GM19025 (cell line): Measurements from ENCODE around the gene SESTD1.
"Not testable (repeated sequence)": the region's sequence is repeated elsewhere in the genome, so short reads cannot be mapped to it uniquely, and the experiment has no call there.

ENCODE experiments used
- ATAC-seq: cut with Tn5 transposase; IDR thresholded peaks from one replicate; pipeline ENCODE4 v1.9.1; 2021; ENCODE audit warnings: mild to moderate bottlenecking, low read depth, moderate library complexity; ENCODE audit not compliant: unreplicated experiment

The SESTD1 gene

GRCh38 chr2:179268277-179268925, 3.8 kb upstream of the SESTD1 start:
- ATAC-seq, result no peak

GRCh38 chr2:179266271-179266670, 1.6 kb upstream of the SESTD1 start:
- ATAC-seq, result no peak

- ATAC-seq, result no peak
Measured at GRCh38 chr2:179265082-179265510, 464 bp upstream of the SESTD1 start.

- ATAC-seq, result peak; percentile 32
Measured at GRCh38 chr2:179263446-179264367, 925 bp downstream of the SESTD1 start.

- ATAC-seq, result no peak
Measured at GRCh38 chr2:179263015-179263414, 1.6 kb downstream of the SESTD1 start.

GRCh38 chr2:179262077-179262660, 2.5 kb downstream of the SESTD1 start:
- ATAC-seq, result no peak

- no peak for ATAC-seq
Measured at GRCh38 chr2:179261151-179261825, 3.3 kb downstream of the SESTD1 start.

- no peak for ATAC-seq
Measured at GRCh38 chr2:179260224-179260623, 4.4 kb downstream of the SESTD1 start.

GRCh38 chr2:179255129-179255528, 9.5 kb downstream of the SESTD1 start:
- ATAC-seq, result no peak

GRCh38 chr2:179253226-179253625, 11.4 kb downstream of the SESTD1 start:
- no peak for ATAC-seq

- ATAC-seq, result no peak
Measured at GRCh38 chr2:179252423-179252822, 12.2 kb downstream of the SESTD1 start.

GRCh38 chr2:179251870-179252269, 12.8 kb downstream of the SESTD1 start:
- ATAC-seq, result no peak

- ATAC-seq, result no peak
Measured at GRCh38 chr2:179250848-179251504, 13.7 kb downstream of the SESTD1 start.

- no peak for ATAC-seq
Measured at GRCh38 chr2:179250095-179250494, 14.5 kb downstream of the SESTD1 start.

- no peak for ATAC-seq
Measured at GRCh38 chr2:179248024-179248348, 16.6 kb downstream of the SESTD1 start.

GRCh38 chr2:179247318-179248023, 17.2 kb downstream of the SESTD1 start:
- no peak for ATAC-seq

GRCh38 chr2:179245843-179246242, 18.8 kb downstream of the SESTD1 start:
- ATAC-seq, result not testable (repeated sequence)

GRCh38 chr2:179243046-179243445, 21.6 kb downstream of the SESTD1 start:
- ATAC-seq, result no peak

- ATAC-seq, result no peak
Measured at GRCh38 chr2:179240481-179241451, 23.9 kb downstream of the SESTD1 start.
